ENCODE results near the gene TMEM101. TPM values are rescaled to one million over a fixed set of nuclear protein-coding genes. Genes with fewer than 3 reads are reported as not detected.
A peak's percentile ranks its signal among the peaks of the same experiment; 100 is the strongest.
"Not testable (repeated sequence)": the region's sequence is repeated elsewhere in the genome, so short reads cannot be mapped to it uniquely, and the experiment has no call there.

TMEM101 gene
- total RNA-seq, 6 experiments from 2014 or later = 6.7 to 23.6 (median 10.9) TPM

GRCh38 chr17:44000871-44001460 is 13.8 kb downstream of the TMEM101 start:
- intact Hi-C loops (cut with DNase I) = no loop called here
- peaks cover 0 to 3% (median 0%) of the 10 kb centered on the region in 4 donors for H3K36me3 ChIP-seq
- DNase-seq (no peak), ATAC-seq (no peak)
- peak overlapping the region in 2 of 3 donors; percentile 23 to 51 for H3K4me3 ChIP-seq
- H3K27me3 ChIP-seq = no peaks in the 10 kb centered on the region
- 37% methylated on average over 4 of the region's 6 CpGs for WGBS (ENCODE audit: insufficient coverage, low coverage, low lambda C conversion rate, missing lambda C conversion rate)
- peaks cover 2 to 41% (median 17%) of the 10 kb centered on the region in 4 donors for H3K4me1 ChIP-seq
- H3K27ac ChIP-seq = peak overlapping the region; percentile 14 to 95 (median 95)
- TF ChIP-seq CTCF (IDR thresholded peaks at IDR 0.05) (no peak), POLR2A (IDR thresholded peaks at IDR 0.05) (no peak)
- no peaks in the 10 kb centered on the region for H3K9me3 ChIP-seq

GRCh38 chr17:44000141-44000860 is 14.5 kb downstream of the TMEM101 start:
- DNase-seq (no peak), ATAC-seq (peak in 3 of 4 donors; percentile 1 to 18 (median 12))
- peaks cover 2 to 41% (median 17%) of the 10 kb centered on the region in 4 donors for H3K4me1 ChIP-seq
- 64% methylated on average over 5 of the region's 12 CpGs for WGBS (ENCODE audit: insufficient coverage, low coverage, low lambda C conversion rate, missing lambda C conversion rate)
- H3K27me3 ChIP-seq = no peaks in the 10 kb centered on the region
- H3K9me3 ChIP-seq = no peaks in the 10 kb centered on the region
- peak overlapping the region in 2 of 3 donors; percentile 95 for H3K27ac ChIP-seq
- peak overlapping the region in 1 of 3 donors; percentile 51 for H3K4me3 ChIP-seq
- intact Hi-C loops (cut with DNase I) = no loop called here
- no peaks in the 10 kb centered on the region for H3K36me3 ChIP-seq
- TF ChIP-seq POLR2A (IDR thresholded peaks at IDR 0.05) = no peak
- no peak for TF ChIP-seq CTCF (IDR thresholded peaks at IDR 0.05)

- intact Hi-C loops (cut with DNase I) = loop anchor here (5.0 to 10.0 kb wide), 2 partner anchors 33 to 94 kb away; partner anchors contain the start of gene MPP2 (in 1 of the 2)
These were observed 15.7 kb downstream of the TMEM101 start for GRCh38 chr17:43999024-43999423.

DNA sequence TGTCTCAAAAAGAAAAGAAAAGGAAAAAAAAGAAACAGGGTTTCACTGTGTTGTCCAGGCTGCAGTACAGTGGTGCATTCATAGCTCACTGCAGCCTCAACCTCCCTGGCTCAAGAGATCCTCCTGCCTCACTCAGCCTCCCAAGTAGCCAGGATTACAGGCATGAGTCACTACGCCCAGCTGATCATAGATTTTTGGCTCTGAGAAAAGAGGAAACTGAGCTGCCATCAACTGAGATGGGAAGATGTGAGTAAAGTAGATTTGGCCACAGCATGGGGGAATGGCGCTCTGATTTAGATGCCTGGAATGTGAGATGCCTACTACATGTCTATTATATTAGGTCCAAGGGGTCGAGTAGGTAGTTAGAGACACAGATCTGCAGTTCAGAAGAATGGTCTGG is 16.2 kb downstream of the TMEM101 start:
- 56% methylated on average over 2 of the region's 3 CpGs for WGBS (ENCODE audit: insufficient coverage, low coverage, low lambda C conversion rate, missing lambda C conversion rate)
- no peak for TF ChIP-seq CTCF (IDR thresholded peaks at IDR 0.05)
- Histone ChIP-seq H3K4me1 (peaks cover 2 to 44% (median 15%) of the 10 kb centered on the region in 4 donors), H3K9me3 (no peaks in the 10 kb centered on the region), H3K4me3 (no peak overlapping the region), H3K36me3 (no peaks in the 10 kb centered on the region), H3K27ac (peak overlapping the region in 1 of 3 donors; percentile 95), H3K27me3 (no peaks in the 10 kb centered on the region)
- DNase-seq (no peak), ATAC-seq (no peak)
- intact Hi-C loops (cut with DNase I) = loop anchor here (5.0 to 10.0 kb wide), 2 partner anchors 34 to 94 kb away; partner anchors contain the start of gene MPP2 (in 1 of the 2)

More at GRCh38 chr17:43999024-43999423, 15.7 kb downstream of the TMEM101 start:
- 60% methylated on average over 4 of the region's 4 CpGs for whole genome bisulfite sequencing (ENCODE audit: insufficient coverage, low coverage, low lambda C conversion rate, missing lambda C conversion rate)
- ATAC-seq (peak in 1 of 4 donors; percentile 14), DNase-seq (no peak)
- Histone ChIP-seq H3K4me1 (peaks cover 2 to 49% (median 17%) of the 10 kb centered on the region in 4 donors), H3K27me3 (no peaks in the 10 kb centered on the region), H3K9me3 (no peaks in the 10 kb centered on the region), H3K36me3 (no peaks in the 10 kb centered on the region), H3K27ac (peak overlapping the region in 1 of 3 donors; percentile 95), H3K4me3 (peak overlapping the region in 1 of 3 donors; percentile 51)
- no peak for TF ChIP-seq CTCF (IDR thresholded peaks at IDR 0.05)
- TF ChIP-seq POLR2A (IDR thresholded peaks at IDR 0.05) = no peak

GRCh38 chr17:43997180-43997579 is 17.6 kb downstream of the TMEM101 start:
- not testable (repeated sequence) for DNase-seq, H3K4me3 ChIP-seq, H3K27me3 ChIP-seq, H3K9me3 ChIP-seq, ATAC-seq, H3K27ac ChIP-seq, H3K36me3 ChIP-seq
- intact Hi-C loops (cut with DNase I) = loop anchor here (5.0 to 10.0 kb wide), 2 partner anchors 35 to 92 kb away; partner anchors contain the start of gene MPP2 (in 1 of the 2)
- peaks cover 0 to 30% (median 8%) of the 10 kb centered on the region in 4 donors for H3K4me1 ChIP-seq
- 86% methylated on average over 5 of the region's 5 CpGs for WGBS (ENCODE audit: insufficient coverage, low coverage, low lambda C conversion rate, missing lambda C conversion rate)
